ENCODE data around the gene CNIH3.

The CNIH3 gene

DNA sequence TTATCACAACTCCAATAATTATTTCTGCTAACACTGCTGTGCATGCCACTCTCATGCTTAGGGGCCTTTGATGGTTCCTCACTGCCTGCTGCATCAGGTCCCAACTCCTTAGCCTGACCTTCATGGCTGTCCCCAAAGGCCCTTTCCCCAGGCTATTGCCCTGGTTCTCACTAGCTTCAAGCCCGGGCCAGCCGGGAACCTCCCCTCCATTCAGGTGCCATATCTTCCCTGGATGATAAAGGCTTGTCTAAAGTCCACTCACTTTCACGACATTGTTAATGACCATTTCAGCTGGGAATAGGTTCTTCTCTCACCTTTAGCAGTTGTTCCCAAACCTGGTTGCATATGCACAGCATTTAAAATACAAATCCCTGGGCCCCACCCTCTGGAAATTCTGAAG lies 95.8 kb downstream of the CNIH3 start:
- FAIRE-seq (no peak), DNase-seq (ENCODE audit: insufficient read length, low spot score) (no peak)

DNA sequence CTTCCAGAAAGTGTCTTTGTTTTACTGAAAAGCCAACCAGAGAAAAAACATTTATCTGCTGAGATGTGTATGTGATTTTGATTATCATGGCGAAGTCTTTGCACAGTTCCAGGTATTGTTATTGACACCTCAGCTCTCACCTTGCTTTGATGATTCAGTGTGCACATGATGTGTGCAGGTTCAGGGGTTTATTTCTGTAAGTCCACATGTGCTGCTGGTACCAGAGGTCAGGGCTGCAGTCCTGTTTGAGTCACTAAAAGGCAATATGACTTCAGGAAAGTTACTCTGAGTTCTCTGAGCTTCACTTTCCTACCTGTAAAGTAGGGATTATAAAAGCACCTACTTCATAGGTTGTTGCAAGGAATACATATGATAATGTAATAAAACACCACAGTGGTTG lies 97.1 kb downstream of the CNIH3 start:
- DNase-seq (ENCODE audit: insufficient read length, low spot score): no peak
- no peak for FAIRE-seq

DNA sequence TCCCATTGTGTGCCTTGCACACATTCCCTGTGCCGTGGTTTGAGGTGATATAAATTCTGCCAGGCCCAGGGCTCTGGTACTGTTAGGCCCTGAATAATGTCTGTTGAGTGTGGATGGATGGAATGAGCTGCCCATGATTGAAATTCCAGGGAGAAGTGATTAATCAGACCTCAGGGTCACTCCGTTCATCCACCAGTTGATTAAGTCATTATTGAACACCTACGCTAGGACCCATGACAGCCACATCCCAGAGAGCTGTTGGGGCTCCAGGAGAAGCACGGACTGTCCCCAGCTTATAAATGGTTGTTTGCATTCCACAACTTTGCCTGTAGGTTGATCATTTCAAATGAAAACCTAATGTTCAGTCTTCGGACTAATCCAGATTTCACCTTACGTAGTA lies 98.4 kb downstream of the CNIH3 start:
- DNase-seq (ENCODE audit: insufficient read length, low spot score) (no peak), FAIRE-seq (no peak)

DNA sequence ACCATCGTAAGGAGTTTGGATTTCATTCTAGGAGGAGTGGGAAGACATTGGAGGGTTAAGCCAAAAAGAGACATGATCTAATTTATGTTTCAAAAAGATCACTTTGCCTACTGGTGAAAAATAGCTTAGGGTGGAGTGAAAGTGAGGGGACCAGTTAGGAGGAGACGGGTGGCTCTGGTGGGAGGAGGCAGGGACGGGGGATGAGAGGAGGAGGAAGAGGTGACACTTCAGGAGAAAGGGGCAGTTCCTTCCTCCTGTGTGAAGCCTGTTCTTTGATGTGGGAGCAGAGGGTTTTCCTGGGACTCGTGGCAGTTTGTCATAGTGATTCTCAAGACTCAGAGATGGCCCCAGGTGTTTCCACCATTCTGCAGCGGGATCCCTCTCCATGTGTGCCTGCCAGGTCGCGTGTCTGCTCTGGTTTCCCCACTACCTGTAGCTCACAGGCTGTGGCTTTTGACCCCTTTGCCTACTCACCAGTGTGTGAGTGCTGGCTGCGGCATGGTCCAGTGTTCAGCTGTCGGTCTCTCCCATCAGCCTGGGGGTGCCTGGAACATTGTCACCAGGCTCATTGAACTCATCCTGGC lies 102.4 kb downstream of the CNIH3 start:
- no peak for FAIRE-seq

DNA sequence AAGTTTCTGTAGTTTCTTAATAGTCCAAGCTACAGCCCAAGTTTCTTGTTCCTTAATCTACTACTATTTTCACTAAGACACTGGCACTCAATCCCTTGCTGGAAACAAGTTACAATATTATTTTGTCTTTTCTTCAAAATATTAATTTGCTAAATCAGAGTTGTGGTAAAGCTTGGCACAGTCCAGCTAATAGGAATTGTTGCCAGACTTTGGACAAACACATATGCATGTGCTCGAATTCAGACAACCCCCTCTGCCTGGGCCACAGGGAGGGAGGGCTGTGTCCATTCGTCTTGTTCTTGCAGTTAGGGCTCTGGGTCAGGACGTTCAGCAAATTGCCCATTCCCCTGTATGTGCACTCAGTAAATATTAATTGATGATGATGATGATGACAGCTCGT lies 103.6 kb downstream of the CNIH3 start:
- no peak for FAIRE-seq

More for the DNA sequence above, 102.4 kb downstream of the CNIH3 start:
- DNase-seq (ENCODE audit: insufficient read length, low spot score): no peak

DNA sequence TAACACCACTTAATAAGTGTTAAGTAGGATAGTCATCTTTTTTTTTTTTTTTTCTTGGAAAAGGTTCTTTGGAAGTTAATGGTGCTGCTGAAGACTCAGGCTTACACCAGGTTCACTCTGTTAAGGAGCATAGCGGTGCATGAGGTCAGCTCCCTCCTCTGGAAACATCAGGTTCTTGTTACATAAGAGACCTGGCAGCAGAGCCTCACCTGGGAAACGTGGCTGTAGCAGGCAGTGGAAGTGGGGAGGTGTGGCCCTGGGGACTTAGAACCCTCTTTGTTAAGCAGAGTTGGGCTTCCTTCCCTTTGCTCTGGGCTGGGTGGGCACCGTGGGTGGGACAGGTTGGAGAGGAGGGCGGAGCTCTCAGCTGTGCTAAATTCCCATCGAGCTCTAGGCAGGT lies 104.1 kb downstream of the CNIH3 start:
- no peak for DNase-seq (ENCODE audit: insufficient read length, low spot score)
- no peak for FAIRE-seq

More for the DNA sequence above, 103.6 kb downstream of the CNIH3 start:
- DNase-seq (ENCODE audit: insufficient read length, low spot score): no peak

DNA sequence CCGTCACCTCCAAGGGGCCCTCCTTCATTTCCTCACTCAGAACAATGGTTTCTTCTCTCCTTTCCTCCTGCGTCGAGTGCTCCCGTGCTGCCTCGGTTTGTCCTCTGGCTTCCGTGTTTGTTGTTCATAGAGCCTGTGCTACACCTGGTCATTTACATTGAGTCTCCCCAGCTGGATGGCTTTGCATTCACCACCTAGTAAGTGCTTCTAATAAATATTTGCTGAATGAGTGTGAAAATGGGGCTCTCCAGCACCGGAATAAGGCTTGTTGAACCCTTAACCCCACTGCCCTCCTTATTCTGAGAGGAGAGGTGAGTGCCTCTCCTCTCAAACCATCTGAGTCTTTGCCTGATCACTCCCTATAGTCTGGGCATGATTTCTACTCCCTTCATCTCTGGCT lies 104.9 kb downstream of the CNIH3 start:
- FAIRE-seq (no peak), DNase-seq (ENCODE audit: insufficient read length, low spot score) (no peak)

DNA sequence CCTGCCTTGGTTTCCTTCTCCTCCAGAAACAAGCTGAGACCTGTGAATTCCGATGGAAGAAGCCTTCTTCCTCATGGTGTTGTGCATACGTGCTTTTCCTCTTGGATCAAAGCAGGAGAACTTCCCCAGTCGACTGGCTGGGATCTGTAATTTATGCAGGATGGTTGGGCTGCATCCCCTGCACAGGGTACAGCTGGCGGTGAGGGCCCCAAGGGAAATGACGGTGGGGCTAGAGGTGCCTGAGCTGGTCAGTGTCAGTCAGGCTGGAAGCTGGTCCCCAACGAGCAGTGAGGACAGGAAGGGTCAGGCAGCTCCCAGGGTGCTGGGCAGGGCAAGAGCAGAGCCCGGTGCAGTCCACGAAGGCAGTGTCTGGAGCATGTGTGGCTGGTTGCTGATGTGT lies 106.7 kb downstream of the CNIH3 start:
- no peak for FAIRE-seq
- no peak for DNase-seq (ENCODE audit: insufficient read length, low spot score)

DNA sequence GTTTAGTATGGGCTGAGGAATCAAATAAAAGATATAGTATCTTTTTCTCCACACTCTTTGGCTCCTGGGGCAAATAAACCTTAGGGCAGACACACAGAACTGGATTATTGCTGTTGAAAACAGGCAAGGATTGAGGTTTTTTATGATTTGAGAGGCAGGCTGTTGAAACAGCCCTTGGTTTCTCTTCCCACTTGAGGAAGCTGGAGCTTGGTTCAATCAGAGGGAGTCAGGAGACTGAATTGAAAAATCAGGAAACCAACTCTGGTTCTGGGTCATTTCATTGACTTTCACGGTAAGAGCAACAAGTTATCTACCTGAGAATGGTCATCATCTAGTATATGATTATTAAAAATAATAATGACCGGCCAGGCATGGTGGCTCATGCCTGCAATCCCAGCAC lies 108.4 kb downstream of the CNIH3 start:
- FAIRE-seq: no peak
- no peak for DNase-seq (ENCODE audit: insufficient read length, low spot score)

DNA sequence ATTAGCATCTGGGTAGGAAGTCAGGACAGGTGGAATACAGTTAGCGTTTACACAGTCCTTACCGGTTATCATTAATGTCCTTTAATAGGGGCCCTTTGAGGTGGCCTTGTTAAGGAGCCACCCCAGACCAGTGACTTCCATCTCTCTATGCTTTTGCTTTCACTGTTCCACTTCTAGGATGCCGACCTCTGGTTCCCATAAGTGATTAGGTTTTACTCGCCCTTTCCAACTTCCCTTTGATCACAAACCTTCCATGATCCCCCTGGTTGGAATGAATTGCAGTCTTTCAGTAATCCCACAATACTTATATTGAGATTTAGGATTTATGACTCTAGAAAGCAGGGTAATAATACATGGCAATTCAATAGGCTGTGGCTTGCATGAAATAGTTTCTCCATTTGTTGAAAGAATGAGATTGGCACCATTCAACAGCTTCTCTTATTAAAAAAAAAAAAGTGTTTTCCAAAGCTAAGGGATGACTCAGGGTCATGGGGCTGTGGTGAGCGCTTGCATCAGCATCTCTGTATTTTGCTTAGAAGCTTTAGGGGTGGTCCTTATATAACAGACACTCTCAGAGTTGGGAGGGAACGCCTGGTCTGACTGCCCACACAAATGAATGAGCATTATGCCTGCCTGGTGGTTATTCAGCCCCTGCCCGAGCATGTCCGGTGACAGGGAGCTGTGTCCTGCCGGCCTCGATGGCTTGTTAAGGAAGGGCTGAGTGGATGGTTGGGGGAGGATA lies 110.5 kb downstream of the CNIH3 start:
- FAIRE-seq: no peak
- DNase-seq (ENCODE audit: insufficient read length, low spot score): peak; percentile 64

DNA sequence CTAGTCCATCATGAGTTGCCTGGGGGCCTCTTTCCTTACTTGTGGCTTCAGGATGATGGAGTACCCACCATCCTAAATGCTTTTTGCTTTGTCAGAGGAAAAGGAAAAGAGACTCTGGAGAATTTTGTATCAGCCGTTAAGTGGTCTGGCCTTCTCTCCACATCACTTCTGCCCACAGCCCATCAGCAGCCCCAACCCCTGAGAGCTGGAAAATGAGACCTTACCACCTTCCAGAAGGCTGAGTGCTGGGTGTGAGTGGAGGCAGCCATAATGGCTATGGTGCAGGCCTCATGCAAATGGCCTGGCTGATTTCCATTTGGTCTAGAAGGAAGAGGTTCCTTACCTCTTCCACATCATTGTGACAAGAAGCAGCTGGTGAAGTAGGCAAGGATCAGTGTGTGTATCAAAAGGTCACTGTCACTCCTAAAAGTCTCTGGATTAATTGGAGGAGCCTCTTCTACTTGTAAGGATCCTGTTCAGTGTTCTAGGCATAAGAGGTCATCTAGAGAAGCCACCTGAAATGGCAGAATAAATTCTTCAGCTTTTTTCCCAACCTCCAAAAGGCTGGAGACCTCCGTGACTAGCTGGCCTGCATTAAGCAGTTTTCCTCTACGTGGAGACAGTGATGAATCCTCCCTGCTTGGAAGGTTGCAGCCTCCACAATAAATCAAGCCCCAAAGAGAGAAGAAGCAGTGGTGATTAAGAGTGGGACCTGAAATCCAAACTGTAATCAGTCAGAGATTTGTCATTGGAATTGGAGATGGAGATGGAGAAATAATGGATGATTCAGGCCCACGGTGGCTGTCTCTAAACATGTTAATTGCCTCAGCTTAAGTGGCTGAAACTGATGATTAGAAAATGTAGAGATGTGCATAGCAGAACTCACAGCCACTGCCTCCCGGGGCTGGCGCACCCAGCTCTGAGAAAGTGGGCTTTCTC lies 111.5 kb downstream of the CNIH3 start:
- FAIRE-seq (no peak), DNase-seq (ENCODE audit: insufficient read length, low spot score) (no peak)

DNA sequence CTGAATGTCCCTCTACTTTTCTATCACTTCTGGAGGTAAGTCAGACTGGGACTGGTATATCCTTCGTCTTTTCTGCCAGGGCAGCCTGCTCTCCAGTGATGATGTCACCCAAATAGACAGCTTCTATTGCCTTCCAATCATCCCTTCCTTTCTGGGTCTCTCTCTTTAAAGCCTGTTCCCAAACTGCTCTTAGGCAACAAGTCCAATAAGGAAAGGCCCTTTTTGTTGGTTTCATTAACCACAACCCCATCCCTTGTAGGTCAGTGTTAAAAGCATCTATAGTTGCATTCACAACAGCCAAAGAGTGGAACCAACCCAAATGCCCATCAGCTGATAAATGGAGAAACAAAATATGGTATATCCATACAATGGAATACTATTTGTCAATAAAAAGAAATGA lies 114.4 kb downstream of the CNIH3 start:
- no peak for FAIRE-seq
- no peak for DNase-seq (ENCODE audit: insufficient read length, low spot score)

DNA sequence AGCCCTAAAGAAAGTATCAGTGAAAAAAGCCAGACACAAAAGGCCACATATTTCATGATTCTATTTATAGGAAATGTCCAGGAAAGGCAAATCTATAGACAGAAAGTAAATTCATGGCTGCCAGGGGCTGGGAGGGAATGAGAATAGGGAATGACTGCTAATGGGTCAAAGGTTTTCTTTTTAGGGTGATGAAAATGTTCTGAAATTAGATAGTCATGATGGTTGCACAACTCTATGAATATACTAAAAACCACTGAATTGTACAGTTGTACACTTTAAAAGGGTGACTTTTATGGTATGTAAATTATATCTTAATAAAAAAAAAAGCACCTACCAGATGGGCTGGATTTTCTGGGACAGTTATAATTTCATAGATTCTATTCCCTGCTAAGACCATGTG lies 114.8 kb downstream of the CNIH3 start:
- no peak for FAIRE-seq

DNA sequence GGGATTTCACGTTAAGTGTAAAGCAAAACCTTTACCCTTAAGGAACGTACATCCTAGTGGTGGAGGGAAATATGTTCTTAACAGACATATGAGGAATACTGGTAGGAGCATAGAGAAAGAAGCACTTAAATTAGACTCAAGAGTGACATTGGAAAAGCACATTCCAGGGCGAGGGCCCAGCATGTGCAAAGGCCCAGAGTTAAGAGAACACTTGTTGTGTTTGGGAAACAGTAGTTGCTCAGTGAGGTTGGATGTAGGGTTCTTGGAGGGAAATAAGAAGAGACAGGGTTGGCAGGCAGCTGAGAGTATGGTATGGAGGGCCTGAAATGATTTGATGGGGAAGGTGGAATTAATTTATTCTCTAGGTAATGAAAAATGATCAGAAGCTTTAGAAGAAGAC lies 115.5 kb downstream of the CNIH3 start:
- DNase-seq (ENCODE audit: insufficient read length, low spot score) (no peak), FAIRE-seq (no peak)

More for the DNA sequence above, 114.8 kb downstream of the CNIH3 start:
- DNase-seq (ENCODE audit: insufficient read length, low spot score): no peak

DNA sequence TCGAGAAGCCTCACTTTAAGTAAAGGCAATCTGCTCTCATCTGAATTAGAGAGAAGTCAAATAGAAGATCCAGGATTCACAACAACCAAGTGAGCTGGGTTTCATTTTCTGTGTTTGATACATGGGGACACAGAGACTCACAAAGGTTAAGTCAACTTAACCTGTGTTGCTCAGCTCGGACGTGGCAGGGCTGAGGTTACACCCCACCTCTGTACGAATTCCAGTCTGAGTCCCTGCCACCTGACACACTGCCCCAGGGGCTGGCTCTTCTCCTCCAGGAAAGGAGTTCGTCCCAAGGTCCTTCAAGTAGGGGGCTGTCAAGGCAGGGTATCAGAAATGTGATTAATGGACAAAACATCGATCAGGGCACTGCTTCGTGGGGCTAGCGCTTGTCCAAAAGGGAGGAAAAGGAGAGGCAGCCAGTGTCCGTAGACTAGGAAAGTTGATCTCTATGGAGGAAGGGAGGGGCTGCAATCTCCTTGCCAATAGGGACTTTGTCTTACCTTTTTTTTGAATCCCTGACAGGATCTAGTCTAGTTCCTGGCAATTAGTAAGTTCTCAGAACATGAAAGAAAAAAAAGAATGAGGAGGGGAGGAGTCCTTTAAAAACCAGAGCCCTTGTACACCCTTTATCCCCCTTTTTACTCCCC lies 116.4 kb downstream of the CNIH3 start:
- DNase-seq (ENCODE audit: insufficient read length, low spot score) (no peak), FAIRE-seq (no peak)

DNA sequence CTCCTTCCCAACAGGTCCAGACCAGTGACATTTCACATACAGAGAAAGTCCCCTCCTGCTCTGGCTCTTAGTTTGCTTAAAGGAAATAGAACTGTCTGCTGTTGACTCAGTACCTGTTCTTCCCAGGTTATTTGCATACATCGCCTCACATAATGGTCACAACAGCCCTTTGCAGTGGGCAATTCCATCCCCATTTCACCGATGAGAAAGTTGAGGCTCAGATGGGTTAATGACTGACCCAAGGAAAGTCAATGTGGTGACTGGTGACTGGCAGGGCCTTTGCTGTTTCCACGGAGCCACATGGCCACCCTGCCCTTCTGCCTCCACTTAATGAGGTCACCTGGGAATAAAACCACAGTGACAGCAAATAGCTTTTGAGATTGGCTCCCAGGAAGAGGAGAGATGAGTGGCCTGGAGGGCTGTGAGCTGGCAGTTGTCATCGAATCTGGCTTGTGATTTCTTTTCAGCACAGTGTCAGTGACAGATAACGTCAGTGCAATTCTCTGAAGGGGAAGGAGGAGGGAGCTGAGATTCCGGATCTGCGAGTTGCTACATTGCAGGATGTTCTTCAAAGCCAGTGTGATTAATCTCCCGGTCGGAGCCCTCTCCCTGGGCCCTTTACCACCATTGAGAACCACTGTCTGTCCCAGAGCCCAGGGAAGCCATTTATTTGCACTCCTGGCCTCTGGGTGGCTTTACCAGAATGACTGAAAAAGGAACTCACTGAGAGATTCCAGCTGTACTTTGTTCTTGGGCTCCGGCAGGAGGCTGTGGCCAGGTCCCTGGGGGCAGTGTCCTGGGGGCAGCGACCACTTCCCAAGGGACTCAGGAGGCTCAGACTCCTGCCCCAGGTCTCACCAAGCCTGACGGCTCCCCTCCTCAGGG lies 117.2 kb downstream of the CNIH3 start:
- FAIRE-seq (no peak), DNase-seq (ENCODE audit: insufficient read length, low spot score) (peak; percentile 41)

DNA sequence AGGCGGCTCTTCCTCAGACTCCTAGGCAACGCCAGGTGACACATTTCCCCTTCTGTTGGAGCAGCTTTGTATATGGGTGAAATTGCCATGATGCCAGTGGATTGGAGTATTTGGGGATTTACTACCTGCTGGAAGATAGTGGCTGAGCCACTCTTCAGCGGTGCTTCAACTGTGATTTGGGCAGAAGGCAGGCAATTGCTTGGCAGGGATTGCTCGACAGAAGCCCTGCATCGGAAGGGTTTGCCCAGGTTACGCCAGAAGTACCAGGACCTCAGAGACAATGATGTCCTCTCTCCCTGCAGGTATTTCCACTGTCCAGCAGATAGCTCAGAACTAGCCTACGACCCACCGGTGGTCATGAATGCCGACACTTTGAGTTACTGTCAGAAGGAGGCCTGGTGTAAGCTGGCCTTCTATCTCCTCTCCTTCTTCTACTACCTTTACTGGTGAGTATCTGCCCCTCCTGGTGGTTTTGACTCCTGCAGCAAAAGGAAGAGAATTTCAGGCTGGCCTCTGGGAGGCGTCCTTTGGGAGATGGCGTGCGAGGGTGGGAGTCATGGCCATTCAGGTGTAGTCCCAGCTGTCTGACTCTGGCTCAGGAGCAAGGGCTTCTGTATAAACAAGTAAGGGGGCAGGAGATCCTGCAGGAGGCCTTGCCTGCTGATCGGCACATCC lies 118.3 kb downstream of the CNIH3 start:
- DNase-seq (ENCODE audit: insufficient read length, low spot score): no peak
- FAIRE-seq: no peak

DNA sequence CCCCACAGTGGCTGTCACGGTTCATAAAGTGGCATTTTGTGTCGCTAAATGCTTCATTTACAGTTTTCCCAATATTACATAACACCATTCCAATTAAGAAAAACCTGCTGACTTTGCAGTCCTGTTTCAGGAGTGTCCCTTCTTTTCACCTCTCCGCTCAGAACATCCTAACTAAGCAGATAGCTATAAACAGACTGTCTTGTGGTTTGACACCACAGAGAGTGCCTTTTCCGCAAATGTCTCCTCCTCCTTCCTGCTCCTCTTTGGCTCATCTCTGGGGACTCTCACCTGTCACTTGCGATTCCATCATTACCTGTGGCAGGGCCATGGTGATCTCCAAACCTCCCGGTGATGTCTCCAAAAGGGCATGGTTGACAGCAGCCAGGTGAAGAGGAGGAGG lies 119.0 kb downstream of the CNIH3 start:
- no peak for DNase-seq (ENCODE audit: insufficient read length, low spot score)
- FAIRE-seq: no peak

DNA sequence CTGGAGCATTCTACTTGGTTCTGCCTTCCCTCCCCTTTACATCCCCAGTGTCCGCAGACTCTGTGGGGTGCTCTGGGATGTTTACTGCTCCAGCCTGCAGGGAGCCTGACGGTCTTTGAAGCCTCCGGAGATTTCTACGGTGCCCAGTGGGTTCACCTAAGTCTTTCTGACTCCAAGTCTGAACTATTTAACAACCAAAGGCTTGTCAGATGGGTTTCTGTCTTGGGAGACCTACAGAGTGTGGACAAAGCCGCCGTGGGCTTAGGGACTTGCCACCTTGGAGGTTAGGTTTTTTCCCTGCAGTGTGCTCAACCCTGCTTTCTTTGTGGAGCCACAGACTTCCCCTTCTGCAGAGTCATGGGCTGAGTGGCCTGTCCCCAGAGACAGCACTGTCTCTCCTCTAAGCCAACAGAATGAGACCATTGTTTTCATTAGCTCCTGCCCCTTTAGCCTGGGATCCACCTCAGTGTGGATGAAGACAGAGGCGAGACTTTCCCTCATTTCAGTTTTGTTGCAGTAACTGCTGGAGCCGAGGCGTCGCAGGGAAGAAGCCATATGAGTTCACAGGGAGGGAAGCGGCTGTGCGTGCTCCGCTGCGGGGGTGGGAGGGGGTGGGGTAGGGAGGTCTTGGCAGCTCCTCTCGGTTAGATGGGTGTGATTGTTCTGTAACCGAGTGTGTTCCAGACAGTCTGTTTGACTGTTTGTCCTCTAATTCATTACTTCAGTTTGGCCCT lies 120.7 kb downstream of the CNIH3 start:
- FAIRE-seq: no peak
- no peak for DNase-seq (ENCODE audit: insufficient read length, low spot score)
